Activated CD4-positive, alpha-beta T cell treated with anti-CD3 and anti-CD28 coated beads, Interleukin-2, amount 10 ng/mL, durations not matched to agents 24 days and 14 days (primary cell): ENCODE measurements around the gene MVP. TPM values are rescaled to one million over a fixed set of nuclear protein-coding genes. Genes with fewer than 3 reads are reported as not detected.

Experiments
- DNase-seq: peaks from one replicate; pipeline ENCODE4 v3.0.0; 2022
- H3K27ac Mint-ChIP-seq: one replicate; pipeline ENCODE4 v1.8.0; 2022; ENCODE audit warnings: mild to moderate bottlenecking, mixed read lengths
- H3K27me3 Mint-ChIP-seq: one replicate; pipeline ENCODE4 v1.8.0; 2022; ENCODE audit warnings: mixed read lengths
- H3K36me3 Mint-ChIP-seq: one replicate; pipeline ENCODE4 v1.8.0; 2022; ENCODE audit warnings: low read depth, mild to moderate bottlenecking, mixed read lengths
- H3K4me1 Mint-ChIP-seq: one replicate; pipeline ENCODE4 v1.8.0; 2021; ENCODE audit warnings: mixed read lengths
- H3K4me3 Mint-ChIP-seq: one replicate; pipeline ENCODE4 v1.8.0; 2022; ENCODE audit warnings: mild to moderate bottlenecking, moderate library complexity, mixed read lengths
- H3K9me3 Mint-ChIP-seq: one replicate; pipeline ENCODE4 v1.8.0; 2021; ENCODE audit warnings: mixed read lengths
- intact Hi-C: fragments of 100-400 bp; cut with micrococcal nuclease; formaldehyde crosslinking; loops from one replicate; pipeline ENCODE4 v1.15.1; 2023
- total RNA-seq: library from RNA; stranded (reverse); gene quantifications from 2 replicates; pipeline ENCODE4 v1.2.3, GENCODE V29; 2022

The MVP gene
- total RNA-seq, 1 donor from 2014 or later: 122 TPM

DNA sequence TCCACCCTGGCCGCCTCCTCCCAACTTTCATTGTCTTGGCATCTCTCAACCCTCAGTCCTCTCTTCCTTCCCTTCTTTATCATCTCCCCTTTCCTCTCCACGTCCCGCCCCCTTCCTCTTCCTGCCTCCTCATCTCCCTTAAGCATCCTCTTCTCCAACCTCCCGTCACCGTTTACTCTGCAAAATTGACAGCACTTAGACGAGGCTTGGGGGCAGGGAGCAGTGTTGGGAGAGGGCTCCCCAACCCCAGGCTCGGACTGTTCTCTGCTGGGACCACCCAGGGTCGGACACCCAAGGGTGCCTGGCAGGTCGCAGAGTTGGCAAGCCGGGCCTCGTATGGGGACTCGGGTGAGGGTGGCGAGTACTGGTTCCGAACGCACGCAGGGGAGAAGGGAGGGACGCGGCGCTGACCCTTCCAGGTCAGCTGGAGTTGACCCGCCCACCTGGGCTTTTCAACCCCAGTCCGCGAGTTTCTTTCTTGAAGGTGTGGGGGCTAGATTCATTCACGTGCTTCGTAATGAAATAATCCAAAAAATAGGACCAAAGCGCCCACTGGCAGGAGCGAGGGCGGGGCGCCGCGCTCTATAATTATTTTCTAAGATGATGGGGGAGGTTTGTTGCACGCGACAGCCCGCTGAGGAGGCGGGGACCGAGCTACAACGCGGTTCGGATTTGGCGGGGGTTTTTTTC lies 5.1 kb upstream of the MVP start:
- peaks cover 6% of the 10 kb centered on the region for H3K27me3 Mint-ChIP-seq
- H3K36me3 Mint-ChIP-seq: peaks cover 35% of the 10 kb centered on the region
- H3K27ac Mint-ChIP-seq: peak overlapping the region; percentile 94
- peak overlapping the region; percentile 91 for H3K4me3 Mint-ChIP-seq
- intact Hi-C loops: loop anchor here (10.0 kb wide), 1 partner anchor 240 kb away; a partner anchor contains a TSS
- no peaks in the 10 kb centered on the region for H3K9me3 Mint-ChIP-seq
- peak; percentile 73 for DNase-seq
- peaks cover 68% of the 10 kb centered on the region for H3K4me1 Mint-ChIP-seq

DNA sequence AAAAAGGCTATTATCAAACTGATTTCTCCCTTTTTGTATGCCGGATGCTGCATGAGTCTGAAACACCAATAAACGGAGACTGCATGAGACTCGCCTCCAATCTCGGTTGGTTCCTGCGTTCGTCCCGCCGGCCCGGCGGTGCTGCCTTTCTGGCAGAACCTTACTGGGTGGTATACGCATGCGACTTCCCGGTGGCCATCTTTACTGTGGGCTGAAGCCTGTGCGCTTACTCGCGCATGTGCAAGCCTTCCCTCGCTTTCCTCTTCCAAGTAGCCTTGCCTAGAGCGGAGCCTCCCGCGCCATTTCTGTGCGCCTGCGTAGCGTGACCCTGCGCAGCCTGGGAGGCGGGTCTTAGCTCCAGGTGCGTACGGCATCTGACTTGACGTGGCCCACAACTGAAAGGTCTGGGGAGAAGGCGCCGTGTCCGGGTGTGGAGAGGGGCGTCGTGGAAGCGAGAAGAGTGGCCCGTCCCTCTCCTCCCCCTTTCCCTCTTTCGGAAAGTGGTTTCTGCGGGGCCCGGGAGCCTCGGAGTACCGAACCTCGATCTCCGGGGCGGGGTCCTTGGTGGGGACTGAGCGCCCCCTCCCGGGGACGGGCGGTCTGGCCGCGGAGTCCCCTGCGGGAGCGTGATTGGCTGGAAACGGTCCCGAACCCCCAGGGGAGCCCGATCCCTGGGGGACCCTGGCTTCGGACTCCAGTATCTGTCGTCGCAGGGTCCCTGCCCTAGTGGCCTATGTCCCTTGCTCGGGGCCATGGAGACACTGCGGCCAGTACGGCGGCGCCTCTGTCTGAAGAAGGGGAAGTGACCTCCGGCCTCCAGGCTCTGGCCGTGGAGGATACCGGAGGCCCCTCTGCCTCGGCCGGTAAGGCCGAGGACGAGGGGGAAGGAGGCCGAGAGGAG lies 4.2 kb upstream of the MVP start, which contains the start of gene PAGR1:
Gene PAGR1 (plus strand): TSS at position 360 of the 901 bp plus-strand sequence. CDS start 374 bp downstream, at position 734.
- H3K27ac Mint-ChIP-seq: peak within 1 kb of the TSS; percentile 94
- H3K4me3 Mint-ChIP-seq: peak within 1 kb of the TSS; percentile 91
- peaks cover 6% of the 10 kb centered on the region for H3K27me3 Mint-ChIP-seq
- DNase-seq: peak; percentile 100
- peaks cover 62% of the 10 kb centered on the region for H3K4me1 Mint-ChIP-seq
- no peaks in the 10 kb centered on the region for H3K9me3 Mint-ChIP-seq
- H3K36me3 Mint-ChIP-seq: peaks cover 31% of the 10 kb centered on the region
- intact Hi-C loops: loop anchor here (1.0 to 10.0 kb wide), 6 partner anchors 8 to 239 kb away; partner anchors contain the start of genes CDIPT, KIF22 and TAOK2

GRCh38 chr16:29816694-29817441 lies 3.4 kb upstream of the MVP start:
- no peaks in the 10 kb centered on the region for H3K9me3 Mint-ChIP-seq
- peaks cover 60% of the 10 kb centered on the region for H3K4me1 Mint-ChIP-seq
- peaks cover 6% of the 10 kb centered on the region for H3K27me3 Mint-ChIP-seq
- DNase-seq: peak; percentile 89
- peak overlapping the region; percentile 91 for H3K4me3 Mint-ChIP-seq
- peak overlapping the region; percentile 94 for H3K27ac Mint-ChIP-seq
- H3K36me3 Mint-ChIP-seq: peaks cover 30% of the 10 kb centered on the region
- intact Hi-C loops: loop anchor here (1.0 to 10.0 kb wide), 7 partner anchors 9 to 238 kb away; partner anchors contain the start of genes CDIPT, KIF22 and TAOK2

DNA sequence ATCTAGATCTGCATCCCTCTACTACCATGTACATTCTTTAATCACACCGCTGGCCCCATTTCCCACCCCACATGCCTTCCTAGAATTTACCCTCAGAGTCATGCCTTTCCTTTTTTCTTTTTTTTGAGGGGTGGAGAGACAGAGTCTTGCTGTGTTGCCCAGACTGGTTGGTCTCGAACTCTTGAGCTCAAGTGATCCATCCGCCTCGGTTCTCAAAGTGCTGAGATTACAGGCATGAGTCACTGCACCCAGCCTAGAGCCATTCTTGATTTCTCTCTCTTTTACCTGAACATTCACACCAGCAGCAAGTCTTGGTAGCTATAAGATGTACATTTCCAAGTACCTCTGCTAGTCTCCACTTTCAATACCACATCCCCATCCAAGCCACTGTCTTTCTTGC lies 2.2 kb upstream of the MVP start:
- intact Hi-C loops: loop anchor here (10.0 kb wide), 1 partner anchor 237 kb away; a partner anchor contains a TSS
- DNase-seq: no peak
- Mint-ChIP-seq H3K4me1 (peaks cover 63% of the 10 kb centered on the region), H3K9me3 (no peaks in the 10 kb centered on the region), H3K36me3 (peaks cover 33% of the 10 kb centered on the region), H3K4me3 (peak overlapping the region; percentile 99), H3K27me3 (peaks cover 4% of the 10 kb centered on the region), H3K27ac (peak overlapping the region; percentile 94)

DNA sequence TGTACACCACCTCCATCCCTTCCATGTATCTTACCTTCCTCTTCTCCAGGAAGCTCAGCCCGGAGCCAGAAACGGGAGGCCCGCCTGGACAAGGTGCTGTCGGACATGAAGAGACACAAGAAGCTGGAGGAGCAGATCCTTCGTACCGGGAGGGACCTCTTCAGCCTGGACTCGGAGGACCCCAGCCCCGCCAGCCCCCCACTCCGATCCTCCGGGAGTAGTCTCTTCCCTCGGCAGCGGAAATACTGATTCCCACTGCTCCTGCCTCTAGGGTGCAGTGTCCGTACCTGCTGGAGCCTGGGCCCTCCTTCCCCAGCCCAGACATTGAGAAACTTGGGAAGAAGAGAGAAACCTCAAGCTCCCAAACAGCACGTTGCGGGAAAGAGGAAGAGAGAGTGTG lies 756 bp upstream of the MVP start:
- Mint-ChIP-seq H3K36me3 (peaks cover 33% of the 10 kb centered on the region), H3K4me1 (peaks cover 57% of the 10 kb centered on the region), H3K27ac (peak overlapping the region; percentile 91), H3K27me3 (peaks cover 2% of the 10 kb centered on the region), H3K9me3 (no peaks in the 10 kb centered on the region), H3K4me3 (peak overlapping the region; percentile 99)
- no peak for DNase-seq
- intact Hi-C loops: loop anchor here (10.0 kb wide), 1 partner anchor 235 kb away; a partner anchor contains a TSS

DNA sequence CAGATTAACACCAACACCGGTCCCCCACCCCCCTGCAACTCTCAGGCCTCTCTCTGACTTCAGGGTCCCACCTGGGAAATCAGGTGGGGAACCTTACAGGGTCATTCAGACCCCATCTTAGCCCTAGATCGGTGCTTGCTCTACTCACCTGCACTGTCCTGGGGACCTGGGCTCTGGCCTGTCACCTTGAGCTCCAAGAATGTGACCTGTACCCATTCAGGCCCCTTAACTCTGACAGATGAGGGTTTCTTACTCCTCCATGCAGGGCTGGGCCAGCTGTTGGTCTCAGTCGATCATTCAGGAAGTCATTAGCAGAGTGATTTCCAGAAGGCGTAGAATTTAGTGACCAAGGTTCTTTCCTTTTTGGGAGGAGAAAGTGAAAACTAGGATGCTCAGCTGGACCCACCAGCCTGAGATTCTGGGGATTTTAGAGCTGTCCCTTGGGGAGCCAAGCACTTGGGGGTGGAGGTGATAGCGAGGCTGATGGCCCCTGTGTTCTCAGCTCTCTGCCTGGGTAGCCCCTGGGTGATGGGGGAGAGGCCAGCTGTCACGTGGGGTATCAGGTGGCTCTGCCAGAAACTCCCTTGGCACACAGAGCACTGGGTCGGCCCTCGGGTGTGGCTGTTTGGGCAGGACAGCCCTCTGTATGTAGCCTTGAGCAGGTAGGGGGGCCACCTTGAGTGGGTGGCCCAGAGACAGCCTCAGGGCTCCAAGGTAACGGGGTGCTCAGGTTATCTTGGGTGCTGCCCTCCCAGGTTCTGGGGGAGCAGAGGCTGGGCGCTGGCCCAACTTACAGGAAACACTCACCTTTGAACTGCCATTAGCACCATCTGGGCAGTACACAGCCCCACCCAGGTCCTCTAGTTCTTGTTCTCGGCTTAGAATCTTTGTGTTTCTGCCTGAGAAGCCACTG lies 724 bp downstream of the MVP start:
- peak overlapping the region; percentile 99 for H3K4me3 Mint-ChIP-seq
- H3K27me3 Mint-ChIP-seq: peaks cover under 1% of the 10 kb centered on the region
- intact Hi-C loops: loop anchor here (1.0 kb wide), 2 partner anchors 10 to 31 kb away; partner anchors contain the start of gene KIF22
- H3K9me3 Mint-ChIP-seq: no peaks in the 10 kb centered on the region
- H3K36me3 Mint-ChIP-seq: peaks cover 39% of the 10 kb centered on the region
- H3K4me1 Mint-ChIP-seq: peaks cover 58% of the 10 kb centered on the region
- H3K27ac Mint-ChIP-seq: peak overlapping the region; percentile 91
- DNase-seq: peak; percentile 85

GRCh38 chr16:29821643-29822115 lies 1.4 kb downstream of the MVP start:
- H3K27ac Mint-ChIP-seq: peak overlapping the region; percentile 91
- DNase-seq: no peak
- H3K9me3 Mint-ChIP-seq: no peaks in the 10 kb centered on the region
- peaks cover 39% of the 10 kb centered on the region for H3K36me3 Mint-ChIP-seq
- peak overlapping the region; percentile 99 for H3K4me3 Mint-ChIP-seq
- no peaks in the 10 kb centered on the region for H3K27me3 Mint-ChIP-seq
- peaks cover 62% of the 10 kb centered on the region for H3K4me1 Mint-ChIP-seq
- intact Hi-C loops: no loop called here

DNA sequence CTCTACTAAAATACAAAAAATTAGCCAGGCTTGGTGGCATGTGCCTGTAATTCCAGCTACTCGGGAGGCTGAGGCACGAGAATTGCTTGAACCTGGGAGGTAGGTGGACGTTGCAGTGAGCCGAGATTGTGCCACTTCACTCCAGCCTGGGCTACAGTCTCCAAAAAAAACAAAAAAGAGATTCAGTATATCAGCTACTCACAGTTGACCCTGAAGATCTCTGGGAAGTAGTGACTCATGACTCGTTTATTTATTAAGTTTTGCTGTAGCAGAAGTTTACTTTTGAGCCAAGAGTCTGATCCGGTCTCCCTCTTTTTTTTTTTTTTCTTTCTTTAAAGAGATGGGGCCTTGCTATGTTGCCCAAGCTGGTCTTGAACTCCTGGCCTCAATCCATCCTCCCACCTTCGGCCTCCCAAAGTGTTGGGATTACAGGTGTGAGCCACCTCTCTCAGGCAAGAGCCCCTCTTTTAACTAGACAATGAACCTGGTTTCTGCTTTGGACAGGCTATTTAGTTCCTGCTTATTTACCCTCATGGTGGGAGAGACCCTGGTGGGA lies 4.4 kb downstream of the MVP start:
- intact Hi-C loops: loop anchor here (5.0 kb wide), 1 partner anchor 77 kb away; the partner anchor contains the start of gene C16orf54
- Mint-ChIP-seq H3K4me3 (peak overlapping the region; percentile 69), H3K36me3 (peaks cover 28% of the 10 kb centered on the region), H3K27ac (peak overlapping the region; percentile 85), H3K27me3 (no peaks in the 10 kb centered on the region), H3K9me3 (no peaks in the 10 kb centered on the region), H3K4me1 (peaks cover 55% of the 10 kb centered on the region)
- no peak for DNase-seq

GRCh38 chr16:29825145-29826044 lies 5.1 kb downstream of the MVP start:
- Mint-ChIP-seq H3K27ac (peak overlapping the region; percentile 85), H3K9me3 (no peaks in the 10 kb centered on the region), H3K4me1 (peaks cover 50% of the 10 kb centered on the region), H3K36me3 (peaks cover 27% of the 10 kb centered on the region), H3K4me3 (peak overlapping the region; percentile 69), H3K27me3 (no peaks in the 10 kb centered on the region)
- intact Hi-C loops: loop anchor here (2.0 to 5.0 kb wide), 2 partner anchors 15 to 78 kb away; partner anchors contain the start of gene C16orf54
- peak; percentile 85 for DNase-seq

GRCh38 chr16:29826342-29826695 lies 6.1 kb downstream of the MVP start:
- intact Hi-C loops: loop anchor here (2.0 to 5.0 kb wide), 2 partner anchors 16 to 79 kb away; partner anchors contain the start of gene C16orf54
- Mint-ChIP-seq H3K4me3 (peak overlapping the region; percentile 85), H3K9me3 (no peaks in the 10 kb centered on the region), H3K4me1 (peaks cover 47% of the 10 kb centered on the region), H3K27ac (peak overlapping the region; percentile 97), H3K36me3 (peaks cover 27% of the 10 kb centered on the region), H3K27me3 (no peaks in the 10 kb centered on the region)
- DNase-seq: no peak

- Mint-ChIP-seq H3K4me1 (peaks cover 24% of the 10 kb centered on the region), H3K4me3 (no peak overlapping the region), H3K36me3 (peaks cover 46% of the 10 kb centered on the region), H3K9me3 (no peaks in the 10 kb centered on the region), H3K27ac (no peak overlapping the region), H3K27me3 (no peaks in the 10 kb centered on the region)
- DNase-seq: no peak
- intact Hi-C loops: no loop called here
These were observed 10.5 kb downstream of the MVP start for GRCh38 chr16:29830774-29831173.
